Measurements from ENCODE around the gene GRIK4.

DNA sequence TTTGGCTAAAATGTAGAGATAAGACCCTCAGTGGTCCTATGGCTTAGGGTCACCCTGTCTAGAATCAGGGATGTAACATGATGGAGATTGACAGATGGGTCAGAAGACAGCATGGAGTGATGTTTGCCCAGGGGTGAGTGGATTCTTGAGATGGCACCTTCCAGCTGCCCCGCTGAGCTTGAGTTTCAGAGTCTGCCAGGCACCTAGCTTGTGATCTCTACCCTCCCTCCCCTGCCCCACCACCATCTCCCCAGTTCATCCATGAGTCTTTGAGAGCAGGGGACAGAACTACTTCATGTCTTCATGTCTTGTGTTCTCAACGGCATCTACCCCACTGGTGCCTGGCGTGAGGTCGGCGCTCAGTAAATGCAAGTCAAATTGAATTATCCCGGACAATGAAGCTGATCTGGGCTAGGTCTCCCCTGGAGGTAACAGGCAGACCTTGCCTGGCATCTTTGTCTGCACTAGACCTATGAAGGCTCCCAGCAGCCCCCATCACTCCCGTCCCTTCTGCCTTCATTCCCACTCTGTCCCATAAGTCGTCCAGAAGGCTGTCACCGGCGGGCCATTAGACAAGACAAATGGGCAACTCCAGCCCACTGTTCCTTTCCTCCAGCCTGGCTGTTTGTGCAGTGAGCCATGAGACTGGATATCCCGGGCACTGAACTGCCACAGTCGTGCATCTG lies 273.2 kb downstream of the GRIK4 start:
- TF ChIP-seq, protein P1, sequence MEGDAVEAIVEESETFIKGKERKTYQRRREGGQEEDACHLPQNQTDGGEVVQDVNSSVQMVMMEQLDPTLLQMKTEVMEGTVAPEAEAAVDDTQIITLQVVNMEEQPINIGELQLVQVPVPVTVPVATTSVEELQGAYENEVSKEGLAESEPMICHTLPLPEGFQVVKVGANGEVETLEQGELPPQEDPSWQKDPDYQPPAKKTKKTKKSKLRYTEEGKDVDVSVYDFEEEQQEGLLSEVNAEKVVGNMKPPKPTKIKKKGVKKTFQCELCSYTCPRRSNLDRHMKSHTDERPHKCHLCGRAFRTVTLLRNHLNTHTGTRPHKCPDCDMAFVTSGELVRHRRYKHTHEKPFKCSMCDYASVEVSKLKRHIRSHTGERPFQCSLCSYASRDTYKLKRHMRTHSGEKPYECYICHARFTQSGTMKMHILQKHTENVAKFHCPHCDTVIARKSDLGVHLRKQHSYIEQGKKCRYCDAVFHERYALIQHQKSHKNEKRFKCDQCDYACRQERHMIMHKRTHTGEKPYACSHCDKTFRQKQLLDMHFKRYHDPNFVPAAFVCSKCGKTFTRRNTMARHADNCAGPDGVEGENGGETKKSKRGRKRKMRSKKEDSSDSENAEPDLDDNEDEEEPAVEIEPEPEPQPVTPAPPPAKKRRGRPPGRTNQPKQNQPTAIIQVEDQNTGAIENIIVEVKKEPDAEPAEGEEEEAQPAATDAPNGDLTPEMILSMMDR (IDR thresholded peaks at IDR 0.05; ENCODE audit: low read depth, low read length, poor library complexity, severe bottlenecking) = no peak
- TF ChIP-seq EZH2phosphoT487 (IDR thresholded peaks at IDR 0.05; ENCODE audit: borderline replicate concordance, low read length) = no peak

All from DOHH2 (cell line).